Type B pancreatic cell (in vitro differentiated cells): ENCODE results near the gene XRCC1. TPM values are rescaled to one million over a fixed set of nuclear protein-coding genes. Genes with fewer than 3 reads are reported as not detected.

ENCODE experiments used
- DNase-seq: peaks from one replicate; pipeline ENCODE4 v3.0.0; 2021; ENCODE audit warnings: mixed read lengths; ENCODE audit not compliant: unreplicated experiment; ENCODE audit errors: extremely low spot score
- H3K27ac Mint-ChIP-seq: 2 replicates; pipeline ENCODE4 v1.8.0; 2021; ENCODE audit warnings: mild to moderate bottlenecking, mixed read lengths
- H3K27me3 Mint-ChIP-seq: 2 replicates; pipeline ENCODE4 v1.8.0; 2021; ENCODE audit warnings: mixed read lengths
- H3K36me3 Mint-ChIP-seq: 2 replicates; pipeline ENCODE4 v1.8.0; 2021; ENCODE audit warnings: mixed read lengths
- H3K4me1 Mint-ChIP-seq: one replicate; pipeline ENCODE4 v1.8.0; 2021; ENCODE audit warnings: mixed read lengths; ENCODE audit not compliant: unreplicated experiment
- H3K4me3 Mint-ChIP-seq: 2 replicates; pipeline ENCODE4 v1.8.0; 2021; ENCODE audit warnings: mild to moderate bottlenecking, mixed read lengths
- H3K9me3 Mint-ChIP-seq: 2 replicates; pipeline ENCODE4 v1.8.0; 2021; ENCODE audit warnings: mixed read lengths
- CTCF ChIP-seq: fragments of 200-600 bp; sonication (generic); conservative IDR thresholded peaks from 2 replicates; pipeline ENCODE4 v1.5.0; 2021; ENCODE audit warnings: antibody characterized with exemption, mild to moderate bottlenecking
- total RNA-seq: library from RNA; stranded (reverse); gene quantifications from 2 replicates; pipeline ENCODE4 v1.2.1, GENCODE V29; 2021; ENCODE audit warnings: low replicate concordance

The XRCC1 gene
- total RNA-seq, 1 donor from 2014 or later = 63.7 TPM

- Mint-ChIP-seq H3K9me3 (no peaks in the 10 kb centered on the region), H3K36me3 (peaks cover 4% of the 10 kb centered on the region), H3K4me3 (peak overlapping the region; percentile 97)
These were observed 890 bp upstream of the XRCC1 start for GRCh38 chr19:43575955-43576878.

DNA sequence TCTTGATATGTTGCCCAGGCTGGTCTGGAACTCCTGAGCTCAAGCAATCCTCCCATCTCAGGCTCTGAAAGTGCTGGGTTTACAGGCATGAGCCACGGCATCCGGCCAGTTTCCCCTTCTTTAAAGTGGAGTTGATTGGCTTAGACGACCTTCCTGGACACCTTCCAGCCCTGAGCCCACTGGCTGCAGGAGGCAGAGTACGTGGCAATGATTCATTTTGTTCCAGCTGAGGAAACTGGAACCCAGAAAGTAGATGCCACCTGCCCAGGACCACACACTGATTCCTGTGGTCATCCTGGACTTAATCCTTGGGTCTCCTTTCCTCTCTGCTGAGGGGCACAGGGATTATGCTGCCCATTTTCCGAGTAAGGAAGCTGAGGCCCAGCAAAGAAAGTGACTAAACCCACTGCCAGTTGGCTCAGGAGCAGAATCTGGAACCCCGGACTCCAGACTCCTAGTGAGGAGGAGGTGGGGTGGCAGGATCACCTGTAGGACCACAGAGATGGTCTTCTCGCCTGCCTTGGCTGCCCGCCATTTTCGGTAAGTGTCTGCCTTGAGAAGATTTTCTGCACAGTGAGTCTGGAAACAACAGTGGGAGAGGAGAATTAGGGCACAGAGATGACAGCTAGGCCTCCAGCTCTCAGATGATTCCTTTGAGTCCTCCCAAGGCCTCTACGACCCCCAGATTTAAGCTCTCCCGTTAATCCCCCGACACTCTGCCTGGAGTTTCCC lies 737 bp downstream of the XRCC1 start:
- H3K9me3 Mint-ChIP-seq = no peaks in the 10 kb centered on the region
- DNase-seq = no peak
- peak overlapping the region; percentile 95 for H3K27ac Mint-ChIP-seq
- no peak for TF ChIP-seq CTCF
- H3K4me3 Mint-ChIP-seq = peak overlapping the region; percentile 97
- H3K27me3 Mint-ChIP-seq = no peaks in the 10 kb centered on the region
- peaks cover 34% of the 10 kb centered on the region for H3K4me1 Mint-ChIP-seq
- peaks cover 9% of the 10 kb centered on the region for H3K36me3 Mint-ChIP-seq

More at GRCh38 chr19:43575955-43576878, 890 bp upstream of the XRCC1 start:
- no peak for DNase-seq
- peak overlapping the region; percentile 95 for H3K27ac Mint-ChIP-seq
- no peaks in the 10 kb centered on the region for H3K27me3 Mint-ChIP-seq
- no peak for TF ChIP-seq CTCF
- peaks cover 35% of the 10 kb centered on the region for H3K4me1 Mint-ChIP-seq

- no peak for TF ChIP-seq CTCF
- Mint-ChIP-seq H3K4me1 (peaks cover 27% of the 10 kb centered on the region), H3K9me3 (no peaks in the 10 kb centered on the region), H3K27me3 (no peaks in the 10 kb centered on the region), H3K36me3 (peaks cover 9% of the 10 kb centered on the region), H3K4me3 (peak overlapping the region; percentile 13), H3K27ac (peak overlapping the region; percentile 52)
- DNase-seq = no peak
These were observed 3.1 kb downstream of the XRCC1 start for GRCh38 chr19:43572171-43572588.

DNA sequence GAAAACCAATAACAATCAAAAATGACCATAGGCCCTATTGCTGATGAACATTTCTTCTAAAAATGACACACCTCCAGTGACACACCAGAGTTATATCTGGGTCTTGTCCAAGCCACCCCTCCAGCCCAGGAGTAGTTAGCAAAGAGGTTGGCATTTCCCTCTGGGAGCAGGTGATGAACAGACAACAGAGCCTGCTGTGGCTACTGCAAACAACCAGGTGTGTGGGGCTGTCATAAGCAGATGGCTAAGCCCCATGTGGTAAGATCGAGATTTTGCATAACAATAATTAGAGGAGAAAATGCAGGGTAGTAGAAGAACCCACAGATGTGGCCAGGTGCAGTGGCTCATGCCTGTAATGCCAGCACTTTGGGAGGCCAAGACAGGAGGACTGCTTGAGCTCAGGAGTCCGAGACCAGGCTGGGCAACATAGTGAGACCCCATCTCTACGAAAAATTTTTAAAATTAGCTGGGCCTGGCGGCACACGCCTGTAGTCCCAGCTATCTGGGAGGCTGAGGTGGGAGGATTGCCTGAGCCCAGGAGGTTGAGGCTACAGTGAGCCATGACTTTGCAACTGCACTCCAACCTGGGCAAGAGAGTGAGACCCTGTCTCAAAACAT lies 5.0 kb downstream of the XRCC1 start:
- Mint-ChIP-seq H3K27me3 (no peaks in the 10 kb centered on the region), H3K27ac (peak overlapping the region; percentile 43), H3K9me3 (no peaks in the 10 kb centered on the region), H3K36me3 (peaks cover 12% of the 10 kb centered on the region), H3K4me1 (peaks cover 20% of the 10 kb centered on the region), H3K4me3 (no peak overlapping the region)
- DNase-seq = no peak
- TF ChIP-seq CTCF = no peak

DNA sequence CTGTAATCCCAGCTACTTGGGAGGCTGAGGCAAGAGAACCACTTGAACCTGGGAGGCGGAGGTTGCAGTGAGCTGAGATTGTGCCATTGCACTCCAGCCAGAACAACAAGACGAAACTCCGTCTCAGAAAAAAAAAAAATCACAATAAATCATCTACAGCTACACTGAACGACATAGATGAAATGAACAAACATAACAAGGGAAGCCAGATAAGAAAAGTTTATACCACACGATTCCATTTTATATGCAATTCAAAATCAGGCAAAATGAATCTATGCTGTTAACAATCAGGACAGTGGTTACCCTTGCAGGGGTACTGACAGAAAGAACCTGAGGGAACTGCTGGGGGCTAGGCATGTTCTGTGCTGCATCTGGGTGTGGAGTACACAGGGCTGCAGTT lies 5.7 kb downstream of the XRCC1 start:
- peaks cover 15% of the 10 kb centered on the region for H3K4me1 Mint-ChIP-seq
- H3K4me3 Mint-ChIP-seq = no peak overlapping the region
- H3K27ac Mint-ChIP-seq = peak overlapping the region; percentile 43
- TF ChIP-seq CTCF = no peak
- no peak for DNase-seq
- H3K36me3 Mint-ChIP-seq = peaks cover 9% of the 10 kb centered on the region
- no peaks in the 10 kb centered on the region for H3K9me3 Mint-ChIP-seq
- H3K27me3 Mint-ChIP-seq = no peaks in the 10 kb centered on the region
